Measurements from ENCODE around the gene KRTAP21-3.

DNA sequence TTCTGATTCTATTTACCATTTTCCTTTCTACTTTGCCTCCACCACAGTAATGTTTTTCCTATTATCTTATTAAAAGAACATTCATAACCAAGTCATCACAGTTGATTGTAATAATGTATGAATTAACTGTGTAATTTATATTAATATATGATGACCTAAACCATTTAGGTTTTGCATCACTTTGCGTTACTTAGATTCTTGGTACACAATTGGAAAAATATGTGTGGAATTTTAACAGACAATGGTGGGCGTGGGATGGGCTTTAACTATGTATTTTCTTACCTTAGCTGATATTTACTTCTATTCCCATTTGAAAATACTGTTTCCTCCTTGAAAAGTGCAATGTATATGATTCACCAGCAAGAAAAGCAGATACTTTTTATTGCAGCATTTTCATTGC is 3.6 kb downstream of the KRTAP21-3 start:
- TF ChIP-seq POLR2A (IDR thresholded peaks at IDR 0.05) = no peak
- TF ChIP-seq, protein P1, sequence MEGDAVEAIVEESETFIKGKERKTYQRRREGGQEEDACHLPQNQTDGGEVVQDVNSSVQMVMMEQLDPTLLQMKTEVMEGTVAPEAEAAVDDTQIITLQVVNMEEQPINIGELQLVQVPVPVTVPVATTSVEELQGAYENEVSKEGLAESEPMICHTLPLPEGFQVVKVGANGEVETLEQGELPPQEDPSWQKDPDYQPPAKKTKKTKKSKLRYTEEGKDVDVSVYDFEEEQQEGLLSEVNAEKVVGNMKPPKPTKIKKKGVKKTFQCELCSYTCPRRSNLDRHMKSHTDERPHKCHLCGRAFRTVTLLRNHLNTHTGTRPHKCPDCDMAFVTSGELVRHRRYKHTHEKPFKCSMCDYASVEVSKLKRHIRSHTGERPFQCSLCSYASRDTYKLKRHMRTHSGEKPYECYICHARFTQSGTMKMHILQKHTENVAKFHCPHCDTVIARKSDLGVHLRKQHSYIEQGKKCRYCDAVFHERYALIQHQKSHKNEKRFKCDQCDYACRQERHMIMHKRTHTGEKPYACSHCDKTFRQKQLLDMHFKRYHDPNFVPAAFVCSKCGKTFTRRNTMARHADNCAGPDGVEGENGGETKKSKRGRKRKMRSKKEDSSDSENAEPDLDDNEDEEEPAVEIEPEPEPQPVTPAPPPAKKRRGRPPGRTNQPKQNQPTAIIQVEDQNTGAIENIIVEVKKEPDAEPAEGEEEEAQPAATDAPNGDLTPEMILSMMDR (IDR thresholded peaks at IDR 0.05) = no peak

Measured in Peyer's patch (tissue), 4 donors.